GM21786 (cell line): Measurements from ENCODE around the gene CSNK1D.

Experiments used
- ATAC-seq: cut with Tn5 transposase; IDR thresholded peaks from one replicate; pipeline ENCODE4 v1.9.1; 2021; ENCODE audit not compliant: unreplicated experiment

Gene CSNK1D

GRCh38 chr17:82310877-82311276, 37.4 kb upstream of the CSNK1D start:
- ATAC-seq: no peak

GRCh38 chr17:82309656-82310570, 36.4 kb upstream of the CSNK1D start:
- no peak for ATAC-seq

GRCh38 chr17:82305727-82306300, 32.3 kb upstream of the CSNK1D start:
- no peak for ATAC-seq

GRCh38 chr17:82304826-82305726, 31.6 kb upstream of the CSNK1D start:
- no peak for ATAC-seq

GRCh38 chr17:82303944-82304808, 30.7 kb upstream of the CSNK1D start:
- ATAC-seq: no peak

GRCh38 chr17:82302991-82303943, 29.8 kb upstream of the CSNK1D start:
- ATAC-seq: no peak

- no peak for ATAC-seq
These were observed 29.1 kb upstream of the CSNK1D start for GRCh38 chr17:82302568-82302963.

- no peak for ATAC-seq
These were observed 28.5 kb upstream of the CSNK1D start for GRCh38 chr17:82301916-82302567.

- no peak for ATAC-seq
These were observed 27.9 kb upstream of the CSNK1D start for GRCh38 chr17:82301300-82301915.

GRCh38 chr17:82300707-82301270, 27.3 kb upstream of the CSNK1D start:
- no peak for ATAC-seq

GRCh38 chr17:82300228-82300627, 26.7 kb upstream of the CSNK1D start:
- ATAC-seq: no peak

- ATAC-seq: no peak
These were observed 26.0 kb upstream of the CSNK1D start for GRCh38 chr17:82299452-82299851.

- ATAC-seq: no peak
These were observed 25.3 kb upstream of the CSNK1D start for GRCh38 chr17:82298538-82299421.

- ATAC-seq: peak; percentile 54
These were observed 24.4 kb upstream of the CSNK1D start for GRCh38 chr17:82297714-82298537.

GRCh38 chr17:82297280-82297713, 23.8 kb upstream of the CSNK1D start:
- no peak for ATAC-seq
